Breast epithelium (tissue), 3 donors: Measurements from ENCODE around the gene NADSYN1.

ENCODE experiments used
- CTCF ChIP-seq, 3 donors: fragments of 450-650 bp; IDR thresholded peaks; one replicate each; pipeline ENCODE4 v1.5.1; 2016 to 2017; ENCODE audit warnings: antibody characterized with exemption in 3 of 3, mild to moderate bottlenecking in 3 of 3, moderate library complexity in 3 of 3
- POLR2A ChIP-seq: fragments of 450-650 bp; IDR thresholded peaks from one replicate; pipeline ENCODE4 v1.6.1; 2016; ENCODE audit warnings: antibody characterized with exemption, mild to moderate bottlenecking, moderate library complexity
- POLR2AphosphoS5 ChIP-seq, 3 donors: sonication (generic); formaldehyde crosslinking; IDR thresholded peaks; one replicate each; pipeline ENCODE4 v1.6.1; 2017; ENCODE audit warnings: antibody characterized with exemption in 3 of 3

- TF ChIP-seq CTCF (IDR thresholded peaks at IDR 0.05) (no peak), POLR2A (no peak), POLR2AphosphoS5 (IDR thresholded peaks at IDR 0.05) (no peak)
Observed at GRCh38 chr11:71502026-71502425, 49.0 kb downstream of the NADSYN1 start.
